Measurements from ENCODE around the gene CCDC12.
A peak's percentile ranks its signal among the peaks of the same experiment; 100 is the strongest.

Gene CCDC12

GRCh38 chr3:46935989-46936558 is 40.5 kb downstream of the CCDC12 start:
- H3K4me3 ChIP-seq (replicated peaks; ENCODE audit: low read depth, low read length), result no peak overlapping the region
- TF ChIP-seq, protein P1, sequence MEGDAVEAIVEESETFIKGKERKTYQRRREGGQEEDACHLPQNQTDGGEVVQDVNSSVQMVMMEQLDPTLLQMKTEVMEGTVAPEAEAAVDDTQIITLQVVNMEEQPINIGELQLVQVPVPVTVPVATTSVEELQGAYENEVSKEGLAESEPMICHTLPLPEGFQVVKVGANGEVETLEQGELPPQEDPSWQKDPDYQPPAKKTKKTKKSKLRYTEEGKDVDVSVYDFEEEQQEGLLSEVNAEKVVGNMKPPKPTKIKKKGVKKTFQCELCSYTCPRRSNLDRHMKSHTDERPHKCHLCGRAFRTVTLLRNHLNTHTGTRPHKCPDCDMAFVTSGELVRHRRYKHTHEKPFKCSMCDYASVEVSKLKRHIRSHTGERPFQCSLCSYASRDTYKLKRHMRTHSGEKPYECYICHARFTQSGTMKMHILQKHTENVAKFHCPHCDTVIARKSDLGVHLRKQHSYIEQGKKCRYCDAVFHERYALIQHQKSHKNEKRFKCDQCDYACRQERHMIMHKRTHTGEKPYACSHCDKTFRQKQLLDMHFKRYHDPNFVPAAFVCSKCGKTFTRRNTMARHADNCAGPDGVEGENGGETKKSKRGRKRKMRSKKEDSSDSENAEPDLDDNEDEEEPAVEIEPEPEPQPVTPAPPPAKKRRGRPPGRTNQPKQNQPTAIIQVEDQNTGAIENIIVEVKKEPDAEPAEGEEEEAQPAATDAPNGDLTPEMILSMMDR (IDR thresholded peaks at IDR 0.05; ENCODE audit: low read depth, low read length, missing control alignments), result no peak
- DNase-seq (ENCODE audit: extremely low read depth, low read depth), result no peak

GRCh38 chr3:46935168-46935858 is 41.2 kb downstream of the CCDC12 start:
- TF ChIP-seq, protein P1 (IDR thresholded peaks at IDR 0.05; ENCODE audit: low read depth, low read length, missing control alignments), result peak; percentile 77
- DNase-seq (ENCODE audit: extremely low read depth, low read depth), result peak; percentile 85
- no peak overlapping the region for H3K4me3 ChIP-seq (replicated peaks; ENCODE audit: low read depth, low read length)

GRCh38 chr3:46934498-46935167 is 41.9 kb downstream of the CCDC12 start:
- TF ChIP-seq, protein P1 (IDR thresholded peaks at IDR 0.05; ENCODE audit: low read depth, low read length, missing control alignments), result no peak
- H3K4me3 ChIP-seq (replicated peaks; ENCODE audit: low read depth, low read length), result no peak overlapping the region
- DNase-seq (ENCODE audit: extremely low read depth, low read depth), result no peak

GRCh38 chr3:46934072-46934471 is 42.5 kb downstream of the CCDC12 start:
- no peak overlapping the region for H3K4me3 ChIP-seq (replicated peaks; ENCODE audit: low read depth, low read length)
- DNase-seq (ENCODE audit: extremely low read depth, low read depth), result no peak
- TF ChIP-seq, protein P1 (IDR thresholded peaks at IDR 0.05; ENCODE audit: low read depth, low read length, missing control alignments), result no peak

DNA sequence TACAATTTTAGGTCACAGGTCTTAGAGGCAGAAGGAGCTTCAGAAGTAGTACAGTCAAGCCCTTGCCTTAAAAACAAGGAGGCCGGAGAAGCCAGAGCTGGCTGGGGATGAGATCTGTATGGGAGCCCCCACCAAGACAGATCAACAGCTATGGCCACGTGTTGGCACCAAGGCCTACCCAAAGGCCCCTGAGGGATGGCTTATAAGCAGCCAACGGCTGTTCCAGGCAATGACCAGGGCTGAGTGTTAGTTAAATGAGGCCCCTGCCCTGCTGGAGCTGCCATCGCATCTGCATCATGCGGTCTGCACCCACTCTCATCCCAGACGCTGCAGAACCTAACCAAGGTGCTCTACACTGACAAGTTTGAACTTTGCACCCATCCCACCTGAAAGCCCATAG is 43.3 kb downstream of the CCDC12 start:
- TF ChIP-seq, protein P1 (IDR thresholded peaks at IDR 0.05; ENCODE audit: low read depth, low read length, missing control alignments), result no peak
- DNase-seq (ENCODE audit: extremely low read depth, low read depth), result no peak
- no peak overlapping the region for H3K4me3 ChIP-seq (replicated peaks; ENCODE audit: low read depth, low read length)

DNA sequence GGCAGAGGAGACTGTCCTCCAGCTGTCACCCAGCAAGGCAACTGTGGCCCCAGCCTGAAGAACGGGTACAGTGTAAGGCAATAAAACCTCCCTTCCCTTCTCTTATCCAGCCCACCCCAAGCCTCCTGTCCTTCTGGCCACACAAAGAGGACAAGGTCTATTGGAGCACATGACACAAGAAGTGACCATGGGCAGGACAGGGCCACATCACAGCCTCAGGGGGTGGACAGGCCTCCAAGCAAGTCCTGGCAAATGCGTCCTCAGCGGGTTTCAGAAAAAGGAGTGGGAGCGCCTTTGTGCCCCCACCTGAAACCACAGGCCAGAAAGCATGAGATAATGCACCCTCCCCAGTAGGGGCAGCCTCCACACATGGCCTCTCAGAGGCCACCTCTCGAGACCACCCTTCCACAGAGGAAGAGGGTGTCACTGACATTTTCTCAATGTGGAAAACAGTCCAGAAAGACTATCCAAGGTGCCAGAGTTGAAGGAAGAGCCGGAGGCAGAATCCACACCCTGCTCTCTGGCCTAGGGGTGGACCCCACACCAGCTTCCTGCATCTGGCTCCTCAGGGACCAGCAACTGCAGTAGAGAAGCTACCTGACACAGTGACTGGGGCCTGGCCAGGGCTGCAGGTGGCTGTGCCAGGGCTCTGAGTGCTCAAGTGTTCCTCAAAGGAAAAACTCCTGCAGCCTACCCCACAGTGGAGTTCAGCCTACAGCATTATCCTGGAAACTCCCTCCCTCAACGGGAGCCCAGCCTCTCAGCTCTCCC is 43.9 kb downstream of the CCDC12 start:
- DNase-seq (ENCODE audit: extremely low read depth, low read depth), result no peak
- TF ChIP-seq, protein P1 (IDR thresholded peaks at IDR 0.05; ENCODE audit: low read depth, low read length, missing control alignments), result no peak
- H3K4me3 ChIP-seq (replicated peaks; ENCODE audit: low read depth, low read length), result no peak overlapping the region
